22Rv1 (cell line): ENCODE data around the gene USP15.

Experiments used
- CTCF ChIP-seq: fragments of 450-650 bp; IDR thresholded peaks from 2 replicates; pipeline ENCODE4 v1.5.1; 2017; ENCODE audit warnings: mild to moderate bottlenecking
- ZFX ChIP-seq: fragments of 450-650 bp; IDR thresholded peaks from 2 replicates; pipeline ENCODE4 v1.6.1; 2017; ENCODE audit warnings: antibody characterized with exemption, borderline replicate concordance

- no peak for TF ChIP-seq CTCF
- no peak for TF ChIP-seq ZFX
Measured at GRCh38 chr12:62269464-62270228, 9.4 kb downstream of the USP15 start.
